Pulmonary artery endothelial cell (primary cell): ENCODE results near the gene KRT6B. TPM values are rescaled to one million over a fixed set of nuclear protein-coding genes. Genes with fewer than 3 reads are reported as not detected.

Experiments
- DNase-seq: peaks from one replicate; pipeline ENCODE4 v3.0.0-alpha.2; 2011; ENCODE audit warnings: low read depth, low spot score
- total RNA-seq: library from RNA; depleted of rRNA; stranded (reverse); fragments of >200 nt; gene quantifications from 2 replicates; pipeline ENCODE4 v1.2.3, GENCODE V29; 2014

Gene KRT6B
- total RNA-seq, 1 donor from 2014 or later: 0.07 TPM

GRCh38 chr12:52436828-52437474 is 15.0 kb downstream of the KRT6B start:
- no peak for DNase-seq

GRCh38 chr12:52436000-52436827 is 15.7 kb downstream of the KRT6B start:
- no peak for DNase-seq

GRCh38 chr12:52435659-52435999 is 16.3 kb downstream of the KRT6B start:
- DNase-seq: no peak

GRCh38 chr12:52434760-52435530 is 17.0 kb downstream of the KRT6B start:
- no peak for DNase-seq

- no peak for DNase-seq
Observed at GRCh38 chr12:52434081-52434733, 17.7 kb downstream of the KRT6B start, which contains the start of gene KRT75. KRT75 (minus strand) TSS chr12:52434371; CDS start chr12:52434304, 67 bp downstream.

- DNase-seq: no peak
Observed at GRCh38 chr12:52433501-52434080, 18.4 kb downstream of the KRT6B start.

- no peak for DNase-seq
Observed at GRCh38 chr12:52432559-52433207, 19.3 kb downstream of the KRT6B start.

GRCh38 chr12:52428121-52428520 is 23.8 kb downstream of the KRT6B start:
- no peak for DNase-seq

GRCh38 chr12:52427083-52427482 is 24.9 kb downstream of the KRT6B start:
- no peak for DNase-seq

- DNase-seq: no peak
Observed at GRCh38 chr12:52426034-52426433, 25.9 kb downstream of the KRT6B start.

GRCh38 chr12:52425466-52425865 is 26.5 kb downstream of the KRT6B start:
- no peak for DNase-seq

GRCh38 chr12:52423661-52424500 is 28.1 kb downstream of the KRT6B start:
- no peak for DNase-seq

GRCh38 chr12:52423035-52423434 is 28.9 kb downstream of the KRT6B start:
- DNase-seq: no peak

- DNase-seq: no peak
Observed at GRCh38 chr12:52419656-52420055, 32.3 kb downstream of the KRT6B start.

GRCh38 chr12:52418576-52419110 is 33.3 kb downstream of the KRT6B start:
- DNase-seq: no peak

- DNase-seq: no peak
Observed at GRCh38 chr12:52417740-52418139, 34.2 kb downstream of the KRT6B start.

- no peak for DNase-seq
Observed at GRCh38 chr12:52416795-52417194, 35.2 kb downstream of the KRT6B start.

- DNase-seq: no peak
Observed at GRCh38 chr12:52415870-52416750, 35.8 kb downstream of the KRT6B start.

GRCh38 chr12:52414936-52415335 is 37.0 kb downstream of the KRT6B start:
- DNase-seq: no peak
